ENCODE data around the gene SMU1. TPM values are rescaled to one million over a fixed set of nuclear protein-coding genes. Genes with fewer than 3 reads are reported as not detected.

The SMU1 gene
- total RNA-seq, 1 experiment from 2014 or later, result 30.3 TPM

DNA sequence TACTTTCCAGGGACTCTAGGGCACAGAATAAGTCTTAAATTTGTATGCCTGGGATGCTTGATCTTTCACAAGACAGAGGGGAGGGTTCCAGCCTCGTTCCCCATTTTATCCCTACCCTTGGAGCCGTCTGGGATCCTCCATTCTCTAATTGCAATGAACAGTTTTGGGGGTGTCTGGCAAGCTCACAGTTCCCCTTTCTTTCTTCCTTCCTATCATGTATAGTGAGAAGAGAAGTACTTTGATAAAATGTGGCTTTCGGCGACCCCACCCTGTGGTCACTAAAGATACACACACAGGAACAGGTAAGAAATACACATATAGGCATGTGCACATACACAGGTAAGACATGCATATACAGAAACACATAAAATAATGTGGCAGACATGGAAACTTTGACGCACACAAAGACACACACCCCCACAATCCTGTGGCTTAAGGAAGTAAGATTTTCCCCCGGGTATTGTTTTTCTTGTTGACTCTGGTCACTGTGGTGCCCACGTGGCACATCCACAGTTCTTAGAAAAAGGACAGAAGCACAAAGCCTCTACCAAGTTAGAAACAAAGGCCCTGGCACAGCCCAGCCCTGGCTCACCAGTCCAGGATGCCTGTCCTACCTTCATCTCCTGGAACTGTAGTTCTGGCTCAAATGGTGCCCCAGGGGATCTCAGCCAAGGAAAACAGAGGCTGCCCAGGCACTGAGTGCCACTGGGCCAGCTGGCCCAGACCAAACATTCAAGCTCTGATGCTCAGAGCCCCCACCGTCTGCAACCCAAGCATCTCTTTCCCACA lies 6.3 kb upstream of the SMU1 start:
- POLR2A ChIA-PET, result no interaction called here
- BruUV-seq (replicated peaks), result no TSS peak

GRCh38 chr9:33082128-33082527 lies 5.7 kb upstream of the SMU1 start:
- H3K27me3 ChIP-seq (ENCODE audit: control insufficient read depth, insufficient read depth, low read length), result no peaks in the 10 kb centered on the region
- CTCF ChIA-PET, result no interaction called here
- in situ Hi-C loops (cut with HindIII; ENCODE audit: low pct_unique_long_range_greater_than_20kb, low sequenced_read_pairs) (no loop called here), intact Hi-C loops (cut with micrococcal nuclease; ENCODE audit: unreplicated experiment) (loop anchor here (5.0 kb wide), 1 partner anchor 90 kb away; no protein-coding TSS in a partner anchor)
- TF ChIP-seq CTCF (IDR thresholded peaks at IDR 0.05) (no peak), SIN3A (IDR thresholded peaks at IDR 0.05; ENCODE audit: borderline replicate concordance, insufficient read depth, low read depth, low read length) (no peak), POLR2AphosphoS5 (IDR thresholded peaks at IDR 0.05; ENCODE audit: low read depth, low read length) (no peak), TCF7L2 (IDR thresholded peaks at IDR 0.05; ENCODE audit: low read depth, low read length) (no peak)
- TF ChIP-seq, protein P1, sequence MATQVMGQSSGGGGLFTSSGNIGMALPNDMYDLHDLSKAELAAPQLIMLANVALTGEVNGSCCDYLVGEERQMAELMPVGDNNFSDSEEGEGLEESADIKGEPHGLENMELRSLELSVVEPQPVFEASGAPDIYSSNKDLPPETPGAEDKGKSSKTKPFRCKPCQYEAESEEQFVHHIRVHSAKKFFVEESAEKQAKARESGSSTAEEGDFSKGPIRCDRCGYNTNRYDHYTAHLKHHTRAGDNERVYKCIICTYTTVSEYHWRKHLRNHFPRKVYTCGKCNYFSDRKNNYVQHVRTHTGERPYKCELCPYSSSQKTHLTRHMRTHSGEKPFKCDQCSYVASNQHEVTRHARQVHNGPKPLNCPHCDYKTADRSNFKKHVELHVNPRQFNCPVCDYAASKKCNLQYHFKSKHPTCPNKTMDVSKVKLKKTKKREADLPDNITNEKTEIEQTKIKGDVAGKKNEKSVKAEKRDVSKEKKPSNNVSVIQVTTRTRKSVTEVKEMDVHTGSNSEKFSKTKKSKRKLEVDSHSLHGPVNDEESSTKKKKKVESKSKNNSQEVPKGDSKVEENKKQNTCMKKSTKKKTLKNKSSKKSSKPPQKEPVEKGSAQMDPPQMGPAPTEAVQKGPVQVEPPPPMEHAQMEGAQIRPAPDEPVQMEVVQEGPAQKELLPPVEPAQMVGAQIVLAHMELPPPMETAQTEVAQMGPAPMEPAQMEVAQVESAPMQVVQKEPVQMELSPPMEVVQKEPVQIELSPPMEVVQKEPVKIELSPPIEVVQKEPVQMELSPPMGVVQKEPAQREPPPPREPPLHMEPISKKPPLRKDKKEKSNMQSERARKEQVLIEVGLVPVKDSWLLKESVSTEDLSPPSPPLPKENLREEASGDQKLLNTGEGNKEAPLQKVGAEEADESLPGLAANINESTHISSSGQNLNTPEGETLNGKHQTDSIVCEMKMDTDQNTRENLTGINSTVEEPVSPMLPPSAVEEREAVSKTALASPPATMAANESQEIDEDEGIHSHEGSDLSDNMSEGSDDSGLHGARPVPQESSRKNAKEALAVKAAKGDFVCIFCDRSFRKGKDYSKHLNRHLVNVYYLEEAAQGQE (IDR thresholded peaks at IDR 0.05; ENCODE audit: insufficient read depth in 1 of 2, low read depth in 2 of 2, low read length in 1 of 2), result no peak
- no TSS peak for BruUV-seq (replicated peaks)
- H3K27ac ChIP-seq (ENCODE audit: low read length), result no peak overlapping the region
- POLR2A ChIA-PET, result no interaction called here
- DNase-seq (ENCODE audit: low read depth, low spot score) (no peak), ATAC-seq (no peak)
- no peaks in the 10 kb centered on the region for H3K36me3 ChIP-seq (ENCODE audit: control insufficient read depth, insufficient read depth, low read length)
- H3K9me3 ChIP-seq (ENCODE audit: control insufficient read depth, insufficient read depth, low read depth, low read length), result no peaks in the 10 kb centered on the region
- H3K4me1 ChIP-seq (ENCODE audit: control insufficient read depth, insufficient read depth, low read length), result peaks cover 10% of the 10 kb centered on the region; the same call in 1 of the 2 replicates
- H3K4me3 ChIP-seq (ENCODE audit: low read depth in 2 of 2, low read length in 2 of 2), result no peak overlapping the region

More for the DNA sequence above, 6.3 kb upstream of the SMU1 start:
- Histone ChIP-seq H3K4me1 (ENCODE audit: control insufficient read depth, insufficient read depth, low read length) (peaks cover 10% of the 10 kb centered on the region; the same call in 1 of the 2 replicates), H3K36me3 (ENCODE audit: control insufficient read depth, insufficient read depth, low read length) (no peaks in the 10 kb centered on the region), H3K27me3 (ENCODE audit: control insufficient read depth, insufficient read depth, low read length) (no peaks in the 10 kb centered on the region), H3K4me3 (ENCODE audit: low read depth in 2 of 2, low read length in 2 of 2) (no peak overlapping the region), H3K9me3 (ENCODE audit: control insufficient read depth, insufficient read depth, low read depth, low read length) (no peaks in the 10 kb centered on the region), H3K27ac (ENCODE audit: low read length) (no peak overlapping the region)
- DNase-seq (ENCODE audit: low read depth, low spot score), result no peak
- in situ Hi-C loops (cut with HindIII; ENCODE audit: low pct_unique_long_range_greater_than_20kb, low sequenced_read_pairs), result no loop called here
- CTCF ChIA-PET, result interaction anchor here (1.3 kb wide), 1 partner anchor 144 kb away, joined by 4 read pairs; no protein-coding TSS in a partner anchor
- TF ChIP-seq POLR2AphosphoS5 (IDR thresholded peaks at IDR 0.05; ENCODE audit: low read depth, low read length) (no peak), SIN3A (IDR thresholded peaks at IDR 0.05; ENCODE audit: borderline replicate concordance, insufficient read depth, low read depth, low read length) (no peak), CTCF (IDR thresholded peaks at IDR 0.05) (no peak), TCF7L2 (IDR thresholded peaks at IDR 0.05; ENCODE audit: low read depth, low read length) (no peak)
- TF ChIP-seq, protein P1 (IDR thresholded peaks at IDR 0.05; ENCODE audit: insufficient read depth in 1 of 2, low read depth in 2 of 2, low read length in 1 of 2), result no peak
- intact Hi-C loops (cut with micrococcal nuclease; ENCODE audit: unreplicated experiment), result loop anchor here (5.0 kb wide), 1 partner anchor 90 kb away; no protein-coding TSS in a partner anchor
- no peak for ATAC-seq

All from Panc1 (cell line).